CD4-positive, alpha-beta T cell treated with Interferon gamma for 1 hour (primary cell): ENCODE measurements around the gene WDHD1.
"Not testable (repeated sequence)": the region's sequence is repeated elsewhere in the genome, so short reads cannot be mapped to it uniquely, and the experiment has no call there.

Experiments
- DNase-seq: peaks from one replicate; pipeline ENCODE4 v3.0.0-alpha.2; 2020

The WDHD1 gene

DNA sequence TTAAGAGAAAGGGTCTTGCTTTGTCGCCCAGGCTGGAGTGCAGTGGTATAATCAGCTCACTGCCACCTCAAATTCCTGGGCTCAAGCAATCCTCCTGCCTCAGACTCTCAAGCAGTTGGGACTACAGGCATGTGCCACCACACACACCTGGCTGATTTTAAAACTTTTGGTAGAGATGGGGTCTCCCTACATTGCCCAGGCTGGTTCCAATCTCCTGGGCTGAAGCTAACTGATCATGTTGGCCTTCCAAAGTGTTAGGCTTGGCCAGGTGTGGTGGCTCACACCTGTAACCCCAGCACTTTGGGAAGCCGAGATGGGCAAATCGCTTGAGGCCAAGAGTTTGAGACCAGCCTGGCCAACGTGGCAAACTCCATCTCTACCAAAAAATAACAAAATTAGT is 80.4 kb downstream of the WDHD1 start:
- no peak for DNase-seq

GRCh38 chr14:54944737-54945391 is 82.0 kb downstream of the WDHD1 start:
- DNase-seq: no peak

DNA sequence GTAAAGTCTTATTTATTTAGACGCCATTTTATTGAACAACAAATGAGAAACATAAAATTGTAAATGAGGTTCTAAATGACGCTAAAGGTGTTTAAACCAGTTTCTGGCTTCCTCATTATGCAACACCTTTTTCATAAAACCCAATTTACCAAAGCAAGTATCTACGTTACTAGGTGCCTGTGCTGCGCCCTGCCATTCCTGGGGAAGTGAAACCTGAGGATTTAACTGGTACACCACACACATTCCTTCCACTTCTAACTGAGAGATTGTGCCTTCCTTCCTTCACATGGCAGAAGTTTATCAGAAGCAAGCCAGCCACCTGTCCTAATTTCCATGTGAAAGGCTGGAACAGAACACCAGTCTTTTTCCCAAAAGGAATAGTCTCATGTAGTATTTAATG is 84.0 kb downstream of the WDHD1 start:
- DNase-seq: no peak

DNA sequence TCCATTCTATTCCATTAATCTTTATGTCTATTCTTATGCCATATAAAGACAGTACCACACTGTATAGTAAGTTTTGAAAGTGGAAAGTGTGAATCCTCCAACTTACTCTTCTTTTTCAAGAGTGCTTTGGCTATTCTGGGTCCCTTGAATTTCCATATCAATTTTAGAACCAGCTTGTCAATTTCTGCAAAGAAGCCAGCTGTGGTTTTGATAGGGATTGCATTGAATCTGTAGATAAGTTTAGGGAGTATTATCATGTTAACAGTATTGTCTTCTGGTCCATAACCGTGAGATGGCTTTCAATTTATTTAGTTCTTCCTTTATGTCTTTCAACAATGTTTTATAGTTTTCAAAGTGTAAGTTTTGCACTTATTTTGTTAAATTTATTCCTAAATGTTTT is 90.1 kb downstream of the WDHD1 start:
- DNase-seq: no peak

GRCh38 chr14:54935958-54936357 is 90.9 kb downstream of the WDHD1 start:
- no peak for DNase-seq

GRCh38 chr14:54935100-54935499 is 91.8 kb downstream of the WDHD1 start:
- no peak for DNase-seq

DNA sequence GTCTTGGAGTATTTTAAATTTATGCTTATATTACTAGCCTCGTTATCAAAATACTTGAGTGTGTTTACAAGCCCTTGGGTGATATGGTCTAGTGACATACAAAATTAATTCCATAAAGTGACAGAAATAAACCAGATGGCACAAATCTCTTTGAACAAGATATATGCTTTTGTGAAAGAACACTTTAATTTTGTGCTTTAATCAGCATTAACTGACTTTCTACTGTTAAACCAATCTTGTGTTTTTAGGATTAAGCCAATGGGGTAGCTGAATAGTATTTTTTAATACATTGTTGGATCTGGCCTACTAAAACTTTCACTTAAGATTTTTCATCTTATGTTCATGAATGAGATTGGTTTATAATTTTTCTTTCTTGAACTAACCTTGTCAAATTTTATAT is 93.9 kb downstream of the WDHD1 start:
- DNase-seq: no peak

GRCh38 chr14:54931598-54932340 is 95.1 kb downstream of the WDHD1 start:
- no peak for DNase-seq

DNA sequence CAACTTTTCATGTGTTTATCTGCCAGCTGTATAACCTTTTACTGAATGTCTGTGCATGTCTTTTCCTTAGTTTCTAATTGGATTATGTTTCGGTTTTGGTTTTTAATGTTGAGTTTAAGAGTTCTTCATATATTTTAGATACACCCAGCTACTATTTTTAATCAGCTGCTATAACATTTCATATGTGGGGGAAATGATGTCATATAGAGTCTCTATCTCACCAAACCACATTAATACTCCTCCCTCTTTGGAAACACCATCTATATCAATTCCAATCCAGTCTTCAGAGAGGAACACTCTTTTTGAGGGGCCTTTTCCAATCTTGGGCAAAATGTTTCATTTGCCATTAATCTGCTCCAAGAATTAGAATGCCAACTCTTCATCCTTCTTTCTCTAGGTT is 95.8 kb downstream of the WDHD1 start:
- DNase-seq: no peak

DNA sequence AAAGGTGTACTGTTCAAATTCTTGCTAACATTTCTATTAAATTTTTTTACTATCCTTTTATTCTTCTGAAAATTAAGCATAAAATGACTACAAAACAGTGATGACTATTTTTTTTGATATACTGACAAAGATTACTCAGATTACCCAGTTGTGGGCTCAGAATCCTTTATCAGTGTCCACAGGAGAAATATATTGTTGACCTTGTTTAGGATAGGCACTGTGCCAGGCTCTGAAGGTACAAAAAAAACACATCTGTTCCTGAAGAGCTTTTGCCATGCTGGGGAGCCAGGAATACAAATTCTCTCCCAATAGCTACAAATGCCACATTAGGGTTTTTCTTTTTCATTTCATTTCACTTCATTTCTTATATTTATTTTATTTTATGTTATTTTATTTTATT is 97.3 kb downstream of the WDHD1 start:
- DNase-seq: no peak

DNA sequence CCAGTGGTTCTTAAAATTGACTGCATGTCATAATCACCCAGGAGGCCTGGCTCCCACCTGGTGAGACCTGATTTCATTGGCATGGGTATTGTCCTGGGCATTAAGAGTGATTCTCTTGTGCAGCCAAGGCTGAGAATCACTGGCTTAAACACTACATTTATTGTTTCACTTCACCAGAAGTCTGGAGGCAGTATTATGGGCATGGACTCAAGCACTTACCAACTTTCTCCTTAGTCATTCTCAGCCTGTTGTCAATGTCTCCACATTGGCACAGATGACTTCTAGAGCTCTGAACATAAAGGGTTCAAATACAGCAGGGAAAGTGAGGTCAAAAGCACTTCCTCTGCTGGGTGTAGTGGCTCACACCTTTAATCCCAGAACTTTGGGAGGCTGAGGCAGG is 98.7 kb downstream of the WDHD1 start:
- no peak for DNase-seq

- no peak for DNase-seq
These were observed 99.3 kb downstream of the WDHD1 start for GRCh38 chr14:54927551-54927950.

GRCh38 chr14:54926570-54926969 is 100.3 kb downstream of the WDHD1 start:
- not testable (repeated sequence) for DNase-seq

GRCh38 chr14:54922598-54922997 is 104.3 kb downstream of the WDHD1 start:
- no peak for DNase-seq

DNA sequence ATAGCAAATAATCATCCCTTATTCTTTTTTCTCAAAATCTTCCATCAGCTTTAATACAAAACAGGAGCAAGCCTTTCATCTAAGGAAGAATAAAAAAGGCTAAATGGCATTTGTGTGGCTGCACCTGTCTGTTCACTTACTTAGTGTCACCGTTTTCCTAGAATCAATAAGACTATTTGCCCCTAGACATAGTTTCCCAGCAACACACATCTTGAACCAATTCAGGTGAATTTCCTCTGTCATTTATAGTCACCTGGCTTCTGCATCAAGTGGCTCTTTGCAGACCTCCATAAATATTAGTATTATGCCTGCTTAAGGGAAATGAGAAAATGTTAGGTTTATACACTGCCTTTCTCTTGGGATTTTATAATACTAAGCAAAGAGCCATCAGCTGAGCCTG is 106.8 kb downstream of the WDHD1 start:
- no peak for DNase-seq

- no peak for DNase-seq
These were observed 107.6 kb downstream of the WDHD1 start for GRCh38 chr14:54919330-54919729.

- DNase-seq: no peak
These were observed 108.5 kb downstream of the WDHD1 start for GRCh38 chr14:54918427-54918826.

DNA sequence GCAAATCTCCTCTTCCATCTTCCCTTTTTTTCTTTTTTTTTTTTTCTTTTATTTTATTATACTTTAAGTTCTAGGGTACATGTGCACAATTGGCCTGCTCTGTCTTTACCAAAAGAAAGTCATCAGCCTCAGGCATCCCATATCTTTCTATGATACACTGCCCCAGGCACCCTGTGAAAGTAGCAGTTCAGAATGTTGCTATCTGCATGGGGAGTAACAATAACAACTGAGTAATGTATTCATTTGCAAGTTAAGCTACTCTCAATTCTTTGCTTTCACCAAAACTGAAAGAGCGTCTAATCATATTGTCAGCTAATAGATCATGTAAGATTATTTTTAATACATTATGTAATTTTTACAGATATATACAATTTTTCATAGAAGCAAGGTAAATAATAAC is 110.8 kb downstream of the WDHD1 start:
- no peak for DNase-seq

DNA sequence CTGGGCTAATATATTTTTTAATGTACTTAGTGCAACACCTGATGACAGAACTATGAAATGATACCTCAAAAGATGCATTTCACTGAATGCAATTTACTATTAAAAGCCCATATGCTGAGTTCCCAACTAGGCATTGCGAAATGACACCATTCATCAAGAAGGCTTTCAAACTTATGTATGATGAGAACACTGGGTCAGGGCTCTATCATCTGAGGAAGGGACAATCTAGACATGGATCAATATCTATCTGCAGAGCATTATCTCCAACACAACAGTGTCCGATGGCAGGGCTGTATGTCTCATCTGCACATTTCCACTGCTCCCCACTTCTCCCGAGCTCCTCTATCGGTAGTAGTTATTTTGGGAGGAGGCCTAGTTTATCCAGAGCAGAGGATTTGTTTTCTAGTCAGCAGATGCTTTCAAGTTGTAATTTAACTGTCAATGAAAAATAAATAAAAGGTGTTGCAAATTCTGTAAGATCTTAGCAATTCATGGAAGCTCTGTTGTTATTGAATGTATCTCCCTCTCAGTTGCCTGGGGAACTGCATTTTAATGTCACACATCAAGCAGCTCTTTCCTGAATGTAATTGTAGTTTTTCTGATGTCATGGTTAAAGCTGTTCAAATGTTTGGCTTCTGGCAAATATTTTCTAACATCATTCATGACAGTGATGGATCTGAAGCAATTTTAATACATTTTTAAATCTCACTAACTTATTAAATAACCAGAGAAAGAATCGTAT is 116.9 kb downstream of the WDHD1 start:
- no peak for DNase-seq

DNA sequence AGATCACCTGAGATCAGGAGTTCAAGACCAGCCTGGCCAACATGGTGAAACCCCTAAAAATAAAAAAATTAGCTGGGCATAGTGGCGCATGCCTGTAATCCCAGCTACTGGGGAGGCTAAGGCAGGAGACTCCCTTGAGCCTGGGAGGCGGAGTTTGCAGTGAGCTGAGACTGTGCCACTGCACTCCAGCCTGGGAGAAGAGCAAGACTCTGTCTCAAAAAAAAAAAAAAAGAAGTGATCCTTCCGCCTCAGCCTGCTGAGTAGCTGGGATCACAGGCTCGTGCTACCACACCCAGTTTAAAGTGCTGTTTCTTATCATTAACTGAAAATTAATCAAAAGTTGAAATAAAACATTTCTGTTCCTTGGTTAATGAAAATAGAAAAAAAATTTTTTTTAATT is 117.9 kb downstream of the WDHD1 start:
- DNase-seq: not testable (repeated sequence)

DNA sequence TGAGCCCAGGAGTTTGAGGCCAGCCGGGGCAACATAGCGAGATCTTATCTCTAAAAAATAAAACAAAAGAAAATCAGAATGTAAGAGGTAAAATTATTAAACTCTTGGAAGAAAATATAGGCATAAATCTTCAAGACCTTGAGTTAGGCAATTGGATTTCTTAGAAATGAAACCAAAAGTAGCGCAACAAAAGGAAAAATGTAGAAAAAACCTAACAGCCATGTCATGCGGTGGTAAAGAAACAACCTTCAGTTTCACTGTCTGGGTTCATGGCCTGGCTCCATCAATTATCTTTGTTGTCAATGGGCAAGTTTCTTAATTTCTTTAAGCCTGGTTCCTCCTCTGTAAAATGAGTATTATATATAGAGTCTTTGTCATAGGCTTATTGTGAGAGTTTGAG is 118.7 kb downstream of the WDHD1 start:
- no peak for DNase-seq

GRCh38 chr14:54906075-54906474 is 120.8 kb downstream of the WDHD1 start:
- DNase-seq: no peak

GRCh38 chr14:54902521-54903420 is 124.1 kb downstream of the WDHD1 start, which contains the start of gene GCH1:
TSS of gene GCH1 (minus strand) at chr14:54902826. CDS start at chr14:54902663, 163 bp downstream.
- DNase-seq: peak; percentile 81
